ENCODE measurements around the gene SAMD13.

Gene SAMD13

DNA sequence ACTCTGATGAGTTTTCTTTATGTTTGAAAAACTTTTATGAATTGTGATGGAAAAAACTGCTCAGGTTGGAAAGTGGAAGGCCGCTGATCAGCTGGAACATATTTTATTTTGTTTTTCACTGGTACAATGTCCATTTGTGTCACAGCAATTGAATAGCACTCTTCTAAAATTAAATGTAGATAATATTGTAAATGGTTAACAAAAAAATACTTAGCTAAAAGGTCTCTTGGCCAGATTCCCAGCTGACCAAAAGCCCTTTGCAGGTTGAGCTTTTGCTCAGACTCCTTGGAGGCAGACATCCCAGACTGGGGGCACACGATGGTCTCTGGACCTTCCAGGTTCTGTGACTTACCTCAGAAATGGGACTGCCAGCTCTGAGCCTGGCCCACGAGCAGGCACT lies 26.3 kb downstream of the SAMD13 start:
- intact Hi-C loops (cut with DNase I): no loop called here
- DNase-seq: no peak

DNA sequence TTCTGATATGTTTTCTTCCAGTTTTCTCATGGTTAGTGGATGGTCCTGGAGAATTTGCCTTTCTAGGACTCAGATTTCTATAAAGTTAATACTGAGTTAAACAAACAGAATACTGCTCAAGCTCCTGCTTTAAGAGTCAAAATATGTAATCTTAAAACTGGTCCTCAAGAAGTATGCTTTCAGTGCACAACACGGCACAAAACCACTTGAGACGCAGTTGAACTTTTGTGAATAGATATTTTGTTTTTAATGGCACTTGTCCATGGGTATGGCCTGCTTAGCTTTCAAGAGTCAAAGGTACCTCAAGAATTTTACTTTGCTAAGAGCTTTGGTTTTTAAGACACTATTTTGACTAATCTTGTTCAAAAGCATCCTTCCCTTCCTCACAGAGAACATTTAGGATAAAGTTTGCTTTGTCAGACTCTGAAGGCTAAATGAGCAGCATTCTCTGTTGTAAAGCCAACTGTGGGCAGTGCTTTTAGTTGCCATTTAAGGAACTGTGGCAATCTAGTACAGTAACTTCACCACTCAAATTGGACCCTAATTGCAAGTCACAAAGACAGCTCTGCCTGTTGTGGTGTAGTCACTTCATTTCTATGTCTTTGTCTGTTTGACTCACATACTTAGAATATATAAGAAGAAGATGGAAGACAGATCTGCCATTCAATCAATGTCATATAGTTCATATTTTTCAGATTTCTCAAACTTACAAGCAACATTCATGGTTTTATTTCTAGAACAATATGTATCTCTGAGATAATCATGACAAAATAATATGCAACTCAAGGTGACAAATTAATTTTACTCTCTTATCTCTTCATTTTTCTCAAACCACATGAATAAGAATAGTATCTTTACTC lies 28.8 kb downstream of the SAMD13 start:
- no peak for DNase-seq

DNA sequence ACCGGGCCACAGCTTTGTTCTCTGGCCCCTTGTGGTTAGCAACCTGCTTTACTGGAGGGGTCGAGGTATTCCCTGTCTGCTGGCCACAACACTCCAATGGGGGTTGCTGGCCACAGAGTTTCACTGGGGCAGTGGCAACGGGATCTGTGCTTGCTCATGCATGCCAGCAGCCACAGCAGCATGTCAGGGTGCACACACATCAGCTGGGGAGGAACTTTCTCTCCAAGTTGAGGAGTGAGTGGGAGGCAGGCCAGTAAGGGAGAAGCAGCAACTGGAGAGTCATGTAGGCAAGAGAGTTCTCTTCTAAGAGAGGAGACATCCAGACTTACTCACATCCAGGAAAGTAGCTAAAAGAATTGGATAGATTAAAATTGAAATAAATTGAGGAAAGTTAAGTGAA lies 38.0 kb downstream of the SAMD13 start:
- intact Hi-C loops (cut with DNase I): no loop called here
- no peak for DNase-seq

More for the DNA sequence above, 28.8 kb downstream of the SAMD13 start:
- intact Hi-C loops (cut with DNase I): no loop called here

DNA sequence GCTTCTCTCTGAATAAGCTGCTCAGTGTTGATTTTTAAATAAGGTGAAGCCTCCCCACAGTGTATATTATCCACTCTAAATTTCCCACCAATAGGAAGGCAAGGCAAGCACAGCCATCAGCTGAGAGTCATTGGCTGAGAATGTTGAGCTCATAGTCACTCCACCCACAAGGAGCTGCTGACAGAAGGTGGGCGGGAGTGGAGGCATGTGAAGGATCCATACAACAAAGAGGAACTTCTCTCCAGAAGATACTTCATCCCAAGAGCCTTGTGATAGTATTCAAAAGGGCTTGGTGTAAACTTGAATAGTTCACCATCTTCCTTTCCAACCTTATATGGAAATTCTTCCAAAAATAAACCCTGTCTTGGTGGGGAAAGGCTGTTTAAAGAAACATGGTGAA lies 42.8 kb downstream of the SAMD13 start:
- intact Hi-C loops (cut with DNase I): no loop called here
- DNase-seq: no peak

DNA sequence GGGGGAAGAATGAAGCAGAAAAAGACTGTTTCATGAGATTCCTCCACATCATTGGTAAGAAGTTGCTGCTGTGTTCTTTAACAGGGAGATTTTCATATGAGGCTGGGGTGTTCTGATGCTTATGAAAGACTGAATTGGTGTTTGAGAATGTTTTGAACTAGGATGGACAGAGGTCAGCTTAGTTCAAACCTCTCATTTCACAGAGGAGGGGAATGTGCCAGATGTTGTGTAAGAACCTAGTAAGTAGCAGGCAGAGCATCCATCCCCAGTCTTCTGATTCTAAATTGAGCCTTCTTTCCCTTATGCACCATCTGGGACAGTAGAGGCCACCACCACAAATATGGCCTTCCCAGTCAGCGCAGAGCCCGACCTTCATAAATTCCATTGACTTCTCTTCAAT lies 43.7 kb downstream of the SAMD13 start:
- intact Hi-C loops (cut with DNase I): no loop called here
- DNase-seq: no peak

DNA sequence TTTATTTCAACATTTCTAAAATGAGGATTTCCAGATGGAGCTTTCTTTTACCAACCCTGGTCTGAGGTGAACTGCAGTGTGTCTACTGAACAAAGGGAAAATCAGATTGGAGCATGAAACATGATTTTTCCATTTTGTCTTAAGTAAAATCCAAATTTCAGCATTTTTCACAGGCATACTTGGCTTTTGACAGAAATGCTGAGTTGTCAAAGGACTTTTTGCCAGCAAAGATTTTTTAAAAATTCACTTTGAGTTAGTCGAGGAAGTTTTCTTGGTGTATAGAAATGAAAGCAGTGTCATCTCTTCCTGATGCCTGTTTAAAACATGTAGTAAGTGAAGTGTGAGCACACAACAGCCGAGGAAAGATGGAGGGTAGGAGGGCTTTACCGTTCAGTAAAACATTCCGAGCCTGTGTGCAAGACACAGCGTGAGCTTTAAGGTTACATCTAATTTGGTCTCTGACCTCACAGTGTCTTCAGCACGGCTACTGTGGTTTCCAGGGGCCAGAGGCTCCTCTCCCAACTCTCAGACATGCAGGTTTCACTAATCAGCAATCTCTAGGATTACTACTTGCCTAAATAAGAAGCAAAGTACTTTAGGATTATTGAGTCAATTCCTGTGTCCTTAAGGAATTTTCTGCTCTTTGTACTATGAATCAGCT lies 45.9 kb downstream of the SAMD13 start:
- DNase-seq: no peak
- intact Hi-C loops (cut with DNase I): no loop called here

DNA sequence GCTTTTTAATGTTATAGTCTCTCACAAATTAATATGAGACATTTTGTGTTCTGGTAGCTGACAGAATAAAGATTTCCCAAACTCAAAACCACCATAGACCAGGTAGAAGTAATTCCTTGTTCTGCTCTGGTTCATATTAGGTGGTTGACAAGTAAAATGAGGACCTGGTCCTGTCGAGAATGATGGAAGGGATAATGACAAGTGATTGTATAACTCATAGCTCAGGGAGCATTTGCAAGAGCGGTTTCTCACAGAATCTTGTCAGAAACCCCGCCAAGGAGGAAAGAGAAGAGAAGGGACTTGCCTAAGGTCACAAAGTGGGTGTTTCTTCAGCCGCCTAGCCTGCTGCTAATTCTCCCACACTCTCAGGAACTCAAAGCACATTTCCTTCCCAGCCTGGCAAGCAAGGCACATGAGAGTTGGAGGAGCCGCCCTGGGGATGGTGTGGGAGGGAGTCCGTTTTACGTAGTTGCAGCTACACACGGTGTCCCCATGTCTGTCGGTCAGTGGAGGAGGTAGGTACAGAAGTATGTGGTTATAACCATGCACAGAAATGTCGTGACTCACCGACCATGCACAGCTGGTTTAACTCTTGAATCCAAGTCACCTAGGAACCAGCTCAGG lies 46.5 kb downstream of the SAMD13 start:
- DNase-seq: peak in 6 of 10 donors; percentile 18 to 88 (median 50)
- intact Hi-C loops (cut with DNase I): no loop called here

DNA sequence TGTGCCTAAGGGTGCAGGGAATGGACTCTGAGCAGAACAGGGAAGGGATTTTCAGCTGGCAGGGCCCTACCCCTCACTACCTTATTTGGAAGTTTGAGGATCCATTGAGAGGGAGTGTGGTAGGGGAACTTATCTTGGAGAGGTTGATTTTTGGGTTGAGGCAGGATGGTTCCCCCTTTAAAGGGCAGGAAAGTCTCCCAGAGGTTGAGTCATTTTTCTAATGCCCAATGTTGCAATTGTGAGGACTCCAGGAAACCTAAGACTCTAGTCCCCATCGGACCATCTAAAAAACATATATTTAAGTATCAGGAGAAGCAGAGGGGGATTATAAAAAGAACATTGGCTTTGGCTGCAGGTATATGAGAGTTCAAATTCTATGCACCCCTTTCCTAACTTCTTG lies 47.3 kb downstream of the SAMD13 start:
- no peak for DNase-seq
- intact Hi-C loops (cut with DNase I): no loop called here

DNA sequence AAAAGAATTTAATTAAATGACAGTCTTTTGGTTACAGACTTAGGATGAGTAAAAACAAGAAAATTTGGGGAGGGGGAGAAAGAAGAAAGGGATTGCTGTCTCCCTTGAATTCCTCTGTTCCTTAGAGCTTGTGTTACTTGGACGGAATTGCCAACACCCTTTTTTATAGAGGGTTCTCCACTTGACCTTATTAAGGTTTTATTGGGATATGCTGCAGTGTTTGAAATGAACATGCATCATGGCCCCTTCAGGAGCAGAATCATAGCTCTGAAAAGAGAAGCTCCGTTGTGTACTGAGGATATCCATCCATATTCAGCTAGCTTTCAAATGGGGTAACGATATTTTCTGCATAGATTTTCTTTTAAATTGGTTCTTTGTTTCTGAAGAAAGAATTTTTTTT lies 48.6 kb downstream of the SAMD13 start:
- no peak for DNase-seq
- intact Hi-C loops (cut with DNase I): no loop called here

DNA sequence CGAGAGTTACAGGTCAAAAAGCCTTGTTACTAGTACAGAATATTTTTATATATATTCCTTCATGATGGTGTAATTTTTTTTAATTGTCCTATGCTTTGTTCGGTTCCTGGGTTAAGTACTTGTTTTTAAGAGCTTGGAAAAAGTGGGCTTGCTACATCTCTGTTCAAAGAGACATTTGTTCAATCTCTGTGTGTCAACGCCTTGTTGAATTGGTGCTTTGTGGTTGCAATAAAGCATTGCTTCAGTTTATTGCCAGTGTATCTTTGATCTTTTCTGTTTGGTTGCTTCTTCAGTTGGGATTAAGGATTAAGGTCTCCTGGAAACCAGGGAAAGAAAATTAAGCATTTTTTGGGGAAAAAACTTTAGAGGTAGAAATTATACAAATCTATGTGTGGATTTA lies 49.0 kb downstream of the SAMD13 start:
- intact Hi-C loops (cut with DNase I): no loop called here
- DNase-seq: no peak

DNA sequence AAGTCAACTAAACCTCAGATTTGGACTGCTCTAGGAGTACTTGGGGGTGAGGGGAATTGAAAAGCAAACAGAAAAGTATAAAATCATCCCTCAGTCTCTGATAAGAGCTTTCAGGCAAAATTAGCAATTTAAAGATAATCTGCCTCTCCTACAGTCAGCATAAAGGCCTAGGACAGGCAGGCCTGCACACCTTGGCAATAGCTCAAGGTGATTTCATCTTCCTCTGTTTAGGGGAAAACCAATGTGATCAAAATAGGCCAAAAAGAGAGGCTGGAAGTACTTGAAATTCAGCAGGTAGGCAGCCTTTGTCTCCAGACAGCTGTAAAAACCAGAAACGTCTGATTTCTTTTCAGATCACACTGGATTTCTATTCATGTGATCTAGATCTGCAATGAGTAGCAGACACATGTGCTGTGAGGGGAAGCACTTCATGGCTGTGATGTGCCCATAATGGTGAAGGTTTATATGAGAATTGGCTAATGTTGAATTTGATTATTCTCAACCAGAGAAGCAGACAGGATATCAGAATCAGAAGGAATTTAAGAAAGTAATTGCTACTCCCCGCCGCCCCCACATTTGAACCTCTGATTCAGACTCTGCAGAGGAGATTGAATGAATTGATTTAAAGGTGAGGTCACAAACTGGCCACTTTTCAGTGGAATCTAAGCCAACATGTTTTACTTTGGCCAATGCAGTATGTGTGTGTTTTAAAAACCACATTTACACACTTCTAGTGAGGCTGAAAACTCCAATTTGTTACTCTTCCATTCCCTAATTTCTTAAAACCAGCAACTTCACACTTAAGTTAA lies 51.0 kb downstream of the SAMD13 start:
- DNase-seq: no peak
- intact Hi-C loops (cut with DNase I): no loop called here

DNA sequence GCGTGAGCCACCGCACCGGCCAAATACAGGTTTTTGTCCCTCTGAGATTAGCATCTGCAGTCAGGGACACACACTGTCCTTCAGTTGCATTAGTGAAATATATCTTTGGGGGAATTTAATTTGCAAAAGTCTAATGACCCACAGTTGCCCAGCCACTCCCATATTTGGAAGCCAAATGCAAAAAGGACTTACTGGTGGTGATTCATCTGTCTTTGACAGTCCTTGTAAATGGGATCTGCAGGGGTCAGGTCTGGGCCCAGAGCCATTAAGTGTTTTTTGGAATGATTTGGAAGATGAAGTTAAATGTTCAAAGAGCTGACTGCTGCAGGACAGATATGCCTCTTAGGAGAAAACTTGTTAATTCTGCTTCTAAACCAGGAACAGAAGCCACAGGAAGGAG lies 52.2 kb downstream of the SAMD13 start:
- intact Hi-C loops (cut with DNase I): no loop called here
- DNase-seq: no peak

DNA sequence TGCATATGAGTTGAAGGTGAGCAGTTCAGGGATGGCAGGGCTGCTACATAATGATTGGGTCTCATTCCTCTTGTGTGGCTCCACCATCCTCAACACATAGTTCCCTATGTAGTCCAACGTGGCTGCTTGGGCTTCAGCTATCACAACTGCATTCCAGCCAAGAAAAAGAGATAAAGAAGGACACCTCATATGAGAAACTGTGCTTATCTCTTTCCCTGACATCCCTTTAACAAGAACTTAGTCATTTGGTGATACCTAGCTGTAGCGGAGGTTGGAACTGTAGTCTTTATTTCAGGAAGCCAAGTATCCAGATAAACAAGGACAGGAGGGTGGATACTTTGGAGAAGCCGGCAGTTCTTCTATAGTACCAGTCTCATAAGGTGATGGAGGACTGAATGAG lies 54.0 kb downstream of the SAMD13 start:
- intact Hi-C loops (cut with DNase I): no loop called here
- no peak for DNase-seq

DNA sequence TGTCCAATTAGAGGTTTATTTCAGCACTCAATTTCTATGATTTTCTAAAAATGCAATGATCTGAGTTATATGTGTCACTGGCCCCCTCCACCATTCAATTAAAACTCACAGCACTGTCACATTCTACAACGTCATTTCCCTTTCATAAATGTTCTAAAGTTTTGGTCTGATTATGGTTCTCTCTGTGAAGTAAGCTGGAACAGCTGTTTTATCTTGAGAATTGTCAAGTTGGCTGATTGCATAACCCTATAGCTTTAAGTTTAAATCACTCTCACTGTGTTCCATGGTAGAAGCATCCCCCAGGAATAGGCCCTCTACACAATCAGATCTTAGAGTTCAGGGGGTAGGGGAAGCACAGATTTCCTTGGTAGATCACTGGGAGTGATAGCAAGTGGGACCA lies 55.4 kb downstream of the SAMD13 start:
- intact Hi-C loops (cut with DNase I): no loop called here
- DNase-seq: no peak

DNA sequence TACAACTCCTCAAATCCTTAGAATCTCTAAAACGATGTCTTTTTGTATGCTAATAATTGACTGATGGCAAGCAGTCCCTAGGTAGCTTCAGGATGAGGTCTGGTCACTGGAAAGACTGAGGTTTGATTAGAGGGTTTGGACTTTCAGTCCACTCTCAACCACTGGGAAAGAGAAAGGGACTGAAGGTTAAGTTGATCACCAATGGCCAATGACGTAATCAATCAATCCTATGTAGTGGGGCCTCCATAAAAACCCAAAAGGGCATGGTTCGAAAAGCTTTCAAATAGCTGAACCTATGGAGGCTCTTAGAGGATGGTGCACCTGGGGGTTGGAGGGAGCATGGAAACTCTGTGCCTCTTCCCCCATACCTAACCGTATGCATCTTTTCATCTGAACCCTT lies 57.2 kb downstream of the SAMD13 start:
- intact Hi-C loops (cut with DNase I): no loop called here
- DNase-seq: no peak

DNA sequence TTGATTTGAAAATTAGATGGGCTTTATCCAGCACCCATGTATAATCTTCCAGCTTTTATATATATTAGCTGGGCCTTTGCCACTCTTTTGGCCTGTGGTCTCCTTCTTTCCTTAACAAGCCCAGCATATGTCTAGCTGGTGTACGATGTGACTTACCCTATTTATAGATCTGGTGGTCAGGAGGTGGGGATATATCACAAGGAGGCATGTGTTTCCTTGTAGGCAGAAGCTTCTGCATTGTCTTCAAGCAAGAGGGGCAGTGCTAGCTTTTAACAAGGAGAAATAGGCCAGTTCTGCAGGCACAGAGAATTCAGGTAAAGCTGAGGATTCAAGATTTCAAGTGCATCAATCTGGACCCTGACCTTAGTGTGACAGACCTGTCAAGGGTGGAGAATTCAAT lies 58.8 kb downstream of the SAMD13 start:
- DNase-seq: no peak
- intact Hi-C loops (cut with DNase I): no loop called here

DNA sequence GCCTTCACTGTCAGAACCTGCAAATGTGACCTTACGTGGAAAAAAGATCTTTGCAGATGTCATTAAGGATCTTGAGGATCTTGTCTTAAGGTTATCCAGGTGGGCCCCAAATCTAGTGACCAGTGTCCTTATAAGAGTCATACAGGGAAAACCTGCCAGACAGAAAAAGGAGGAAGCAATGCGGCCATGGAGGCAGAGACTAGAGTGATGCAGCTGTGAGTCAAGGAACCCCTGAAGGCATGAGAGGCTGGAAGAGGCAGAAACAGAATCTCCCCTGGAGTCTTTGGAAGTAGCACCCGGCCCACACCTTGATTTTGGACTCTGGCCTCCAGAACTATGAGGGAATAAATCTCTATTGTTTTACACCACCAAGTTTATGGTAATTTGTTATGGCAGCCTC lies 60.3 kb downstream of the SAMD13 start:
- DNase-seq: no peak

DNA sequence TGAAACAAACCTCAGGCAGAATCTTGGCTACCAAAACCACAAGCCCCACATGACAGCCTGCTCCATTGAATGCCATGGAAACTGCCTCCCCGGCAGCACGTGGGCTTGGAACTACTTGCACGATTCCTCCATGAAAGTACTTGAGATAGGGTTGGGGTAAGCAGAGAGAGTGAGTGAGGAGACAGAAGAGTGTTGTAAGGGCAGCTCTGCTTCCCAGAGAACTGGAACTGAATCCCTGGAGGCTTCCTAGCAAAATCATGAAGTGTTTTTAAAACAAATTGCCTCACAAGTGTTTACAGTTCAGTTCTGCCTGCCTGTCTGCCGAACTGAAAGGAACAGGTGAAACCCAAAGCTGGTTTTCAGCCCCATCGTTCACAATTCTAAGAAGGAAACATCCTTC lies 61.5 kb downstream of the SAMD13 start:
- intact Hi-C loops (cut with DNase I): no loop called here
- peak in 3 of 10 donors; percentile 29 to 87 (median 47) for DNase-seq

More for the DNA sequence above, 60.3 kb downstream of the SAMD13 start:
- intact Hi-C loops (cut with DNase I): no loop called here

DNA sequence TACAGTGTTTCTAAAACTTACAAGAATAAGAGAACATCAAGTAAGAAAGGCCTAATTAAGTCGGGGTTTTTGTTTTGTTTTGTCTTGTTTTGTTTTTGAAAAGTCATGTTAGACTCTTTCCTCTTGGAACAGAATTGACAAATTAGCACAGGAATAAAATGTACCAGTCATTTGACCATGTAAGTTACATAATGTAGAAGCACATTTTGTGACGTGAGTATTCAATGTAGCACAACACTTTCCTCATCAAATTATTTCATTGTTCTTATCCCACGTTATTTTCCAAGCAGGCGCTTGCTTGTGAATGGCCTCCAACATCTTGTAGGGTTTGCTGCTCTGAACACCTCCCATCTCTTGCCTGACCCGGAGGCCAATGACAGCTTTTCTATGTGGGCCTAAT lies 62.1 kb downstream of the SAMD13 start:
- intact Hi-C loops (cut with DNase I): no loop called here

DNA sequence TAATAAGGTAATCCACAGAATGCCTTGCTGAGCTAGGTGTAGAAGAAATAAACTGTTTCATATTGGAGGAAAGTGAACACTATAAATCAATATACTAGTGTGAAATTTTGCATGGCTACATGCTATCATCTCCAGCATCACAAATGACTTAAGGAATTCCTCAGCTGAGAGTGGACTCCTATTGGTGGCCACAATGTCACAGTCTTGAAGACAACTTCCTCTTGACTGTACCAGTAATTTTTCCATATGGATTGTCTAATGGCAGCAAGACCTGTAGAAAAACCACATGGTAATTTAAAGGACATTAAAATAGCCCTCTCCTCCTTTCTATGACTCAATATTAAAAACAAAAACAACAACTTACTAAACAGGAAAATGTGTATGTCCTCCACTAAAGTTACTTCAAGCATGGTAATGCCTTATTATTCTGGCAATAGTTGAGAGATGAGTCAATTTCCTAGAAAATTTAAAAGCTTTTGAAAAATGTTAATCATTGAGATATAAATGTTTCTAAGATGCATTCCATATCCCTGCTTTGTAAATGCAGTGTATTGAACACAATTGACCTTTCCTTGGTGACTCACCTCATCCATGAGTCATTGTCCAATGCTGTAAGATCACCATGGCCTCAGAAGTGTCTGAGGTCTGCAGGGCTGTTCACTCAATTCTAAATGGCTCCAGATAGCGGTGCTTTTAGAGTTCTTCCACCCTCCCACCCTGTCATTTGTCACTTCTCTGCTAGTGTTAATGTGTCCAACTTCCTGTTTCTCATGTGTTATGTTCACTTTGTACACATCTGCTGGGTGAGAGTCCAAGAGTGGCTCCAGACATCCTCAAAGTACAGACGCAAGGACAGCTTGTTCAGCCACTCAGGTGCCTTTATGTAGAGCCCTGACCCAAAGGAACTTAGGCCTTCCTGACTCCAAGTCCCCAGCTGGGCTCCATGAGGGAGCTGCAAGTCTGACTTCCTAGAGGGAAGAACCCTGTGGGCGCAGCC lies 64.0 kb downstream of the SAMD13 start:
- intact Hi-C loops (cut with DNase I): no loop called here
- DNase-seq: no peak

More for the DNA sequence above, 62.1 kb downstream of the SAMD13 start:
- no peak for DNase-seq

Data from posterior cingulate gyrus (tissue), 11 donors.